NT2/D1 (cell line): Measurements from ENCODE around the gene UBA3.

ENCODE experiments used
- SUZ12 ChIP-seq: IDR thresholded peaks from 2 replicates; pipeline ENCODE4 v1.6.1; 2011; ENCODE audit not compliant: insufficient read length, insufficient read depth; ENCODE audit errors: extremely low read depth
- YY1 ChIP-seq: IDR thresholded peaks from 2 replicates; pipeline ENCODE4 v1.6.1; 2011; ENCODE audit not compliant: insufficient read length, insufficient read depth

DNA sequence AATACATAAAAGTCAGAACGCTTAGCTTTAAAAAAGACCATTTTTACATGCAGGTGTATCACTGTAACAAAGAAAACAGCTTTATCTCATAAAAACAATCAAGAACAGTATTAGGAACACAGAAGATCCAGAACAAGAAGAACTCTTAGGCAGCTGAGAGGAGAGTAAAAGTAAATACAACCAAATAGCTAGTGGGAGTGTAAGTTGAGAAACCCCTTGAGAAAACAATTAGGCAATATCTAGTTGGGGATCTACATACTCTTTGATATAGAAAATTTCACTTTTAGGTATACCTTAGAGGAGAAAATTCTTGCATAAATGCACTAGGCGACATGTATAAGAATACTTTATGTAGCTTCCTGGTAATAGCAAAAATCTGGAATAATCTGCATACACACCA is 35.6 kb downstream of the UBA3 start:
- no peak for TF ChIP-seq SUZ12
- no peak for TF ChIP-seq YY1
